Testis (tissue), 3 donors: Measurements from ENCODE around the gene SLC16A6. TPM values are rescaled to one million over a fixed set of nuclear protein-coding genes. Genes with fewer than 3 reads are reported as not detected.
A peak's percentile ranks its signal among the peaks of the same experiment; 100 is the strongest.

ENCODE experiments used
- DNase-seq: peaks from one replicate; pipeline ENCODE4 v3.0.0-alpha.2; 2019
- H3K27ac ChIP-seq, 2 donors: fragments of 200-600 bp; sonication (generic); one replicate each; pipeline ENCODE4 v1.5.1; 2019
- H3K27me3 ChIP-seq: fragments of 200-600 bp; sonication (generic); one replicate; pipeline ENCODE4 v1.5.1; 2019
- H3K36me3 ChIP-seq: fragments of 200-600 bp; sonication (generic); one replicate; pipeline ENCODE4 v1.5.1; 2017; ENCODE audit warnings: low read depth; ENCODE audit errors: missing control alignments
- H3K4me1 ChIP-seq: fragments of 200-600 bp; sonication (generic); one replicate; pipeline ENCODE4 v1.5.1; 2019
- H3K4me3 ChIP-seq, 2 donors: fragments of 200-600 bp; sonication (generic); one replicate each; pipeline ENCODE4 v1.5.1; 2017 to 2019
- H3K9me3 ChIP-seq: fragments of 200-600 bp; sonication (generic); one replicate; pipeline ENCODE4 v1.5.1; 2017
- POLR2A ChIP-seq: fragments of 450-650 bp; IDR thresholded peaks from one replicate; pipeline ENCODE4 v1.6.1; 2017; ENCODE audit warnings: antibody characterized with exemption, mild to moderate bottlenecking, moderate library complexity
- WGBS, 2 donors: methylation state at CpG; one replicate each; pipeline ENCODE4 v1.1.5; 2018; 5-methylcytosine and 5-hydroxymethylcytosine counted together
- intact Hi-C: fragments of 100-400 bp; cut with DNase I; formaldehyde crosslinking; loops from one replicate; pipeline ENCODE4 v1.15.1; 2023; ENCODE audit warnings: low total_unique reads
- polyA plus RNA-seq: library from polyadenylated mRNA; stranded (reverse); fragments of 350-450 nt; fragmentation: Illumina TruSeq; extraction: RNeasy Lipid Tissue Mini Kit (QIAGEN cat#74804); gene quantifications from one replicate; pipeline ENCODE4 v1.2.3, GENCODE V29; 2014; ENCODE audit warnings: low read depth, low replicate concordance; ENCODE audit not compliant: insufficient read depth
- total RNA-seq, 2 donors: library from RNA; depleted of rRNA; stranded (reverse); fragments of >200 nt; gene quantifications; one replicate each; pipeline ENCODE4 v1.2.3, GENCODE V29; 2016
- TF ChIP-seq, protein P1 (sequence below), 3 experiments: fragments of 450-650 bp in 2 of 3; fragments of 200-600 bp in 1 of 3; sonication (generic) in 1 of 3; IDR thresholded peaks; one replicate each; pipeline ENCODE4 v1.5.1; 2016 to 2019; ENCODE audit warnings: antibody characterized with exemption in 3 of 3, mild to moderate bottlenecking in 2 of 3, moderate library complexity in 1 of 3

Gene SLC16A6
- total and polyA plus RNA-seq, 3 donors from 2014 or later, result 1.5 to 2.2 (median 1.9) TPM

DNA sequence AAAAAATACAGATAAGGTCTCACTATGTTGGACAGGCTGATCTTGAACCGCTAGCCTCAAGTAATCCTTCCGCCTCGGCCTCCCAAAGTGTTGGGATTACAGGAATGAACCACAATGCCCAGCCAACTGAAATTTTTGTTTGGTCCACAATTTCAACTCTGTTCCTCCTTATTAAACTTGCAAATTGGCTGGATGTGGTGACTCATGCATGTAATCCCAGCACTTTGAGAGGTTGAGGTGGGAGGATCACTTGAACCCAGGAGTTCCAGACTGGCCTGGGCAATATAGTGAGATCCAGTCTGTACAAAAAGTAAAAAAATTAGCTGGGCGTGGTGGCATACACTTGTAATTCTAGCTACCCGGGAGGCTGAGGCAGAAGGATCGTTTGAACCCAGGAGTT lies 13.8 kb upstream of the SLC16A6 start:
- WGBS, 2 donors, result 89 to 95% methylated on average over 6 of the region's 6 CpGs
- H3K4me3 ChIP-seq, result no peak overlapping the region
- DNase-seq, result no peak
- H3K27me3 ChIP-seq, result no peaks in the 10 kb centered on the region
- peak overlapping the region in 1 of 2 donors; percentile 34 for H3K27ac ChIP-seq
- intact Hi-C loops, result no loop called here
- no peaks in the 10 kb centered on the region for H3K36me3 ChIP-seq
- no peaks in the 10 kb centered on the region for H3K9me3 ChIP-seq
- no peaks in the 10 kb centered on the region for H3K4me1 ChIP-seq
- TF ChIP-seq, protein P1, sequence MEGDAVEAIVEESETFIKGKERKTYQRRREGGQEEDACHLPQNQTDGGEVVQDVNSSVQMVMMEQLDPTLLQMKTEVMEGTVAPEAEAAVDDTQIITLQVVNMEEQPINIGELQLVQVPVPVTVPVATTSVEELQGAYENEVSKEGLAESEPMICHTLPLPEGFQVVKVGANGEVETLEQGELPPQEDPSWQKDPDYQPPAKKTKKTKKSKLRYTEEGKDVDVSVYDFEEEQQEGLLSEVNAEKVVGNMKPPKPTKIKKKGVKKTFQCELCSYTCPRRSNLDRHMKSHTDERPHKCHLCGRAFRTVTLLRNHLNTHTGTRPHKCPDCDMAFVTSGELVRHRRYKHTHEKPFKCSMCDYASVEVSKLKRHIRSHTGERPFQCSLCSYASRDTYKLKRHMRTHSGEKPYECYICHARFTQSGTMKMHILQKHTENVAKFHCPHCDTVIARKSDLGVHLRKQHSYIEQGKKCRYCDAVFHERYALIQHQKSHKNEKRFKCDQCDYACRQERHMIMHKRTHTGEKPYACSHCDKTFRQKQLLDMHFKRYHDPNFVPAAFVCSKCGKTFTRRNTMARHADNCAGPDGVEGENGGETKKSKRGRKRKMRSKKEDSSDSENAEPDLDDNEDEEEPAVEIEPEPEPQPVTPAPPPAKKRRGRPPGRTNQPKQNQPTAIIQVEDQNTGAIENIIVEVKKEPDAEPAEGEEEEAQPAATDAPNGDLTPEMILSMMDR (IDR thresholded peaks at IDR 0.05), result no peak
- no peak for TF ChIP-seq POLR2A

DNA sequence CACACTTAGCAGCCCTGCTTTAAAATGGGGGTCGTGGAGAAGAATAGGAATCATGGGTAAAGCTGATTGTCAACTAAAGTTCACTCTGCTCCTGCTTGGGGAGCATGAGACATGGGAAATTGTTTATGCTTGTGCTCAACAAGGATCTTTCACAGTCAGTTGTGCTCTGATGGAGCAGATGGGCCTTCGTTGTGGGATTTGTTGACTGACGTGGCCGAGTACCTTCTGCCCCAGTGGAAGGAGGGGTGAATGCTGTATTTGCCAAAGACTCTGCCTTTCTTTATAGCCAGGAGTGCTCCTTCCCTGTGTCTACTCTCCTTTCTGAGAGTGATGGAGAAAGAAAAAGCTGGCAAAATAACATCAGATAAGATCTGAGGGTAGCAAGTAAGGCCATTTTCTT lies 11.7 kb upstream of the SLC16A6 start:
- TF ChIP-seq POLR2A, result no peak
- TF ChIP-seq, protein P1 (IDR thresholded peaks at IDR 0.05), result no peak
- intact Hi-C loops, result no loop called here

DNA sequence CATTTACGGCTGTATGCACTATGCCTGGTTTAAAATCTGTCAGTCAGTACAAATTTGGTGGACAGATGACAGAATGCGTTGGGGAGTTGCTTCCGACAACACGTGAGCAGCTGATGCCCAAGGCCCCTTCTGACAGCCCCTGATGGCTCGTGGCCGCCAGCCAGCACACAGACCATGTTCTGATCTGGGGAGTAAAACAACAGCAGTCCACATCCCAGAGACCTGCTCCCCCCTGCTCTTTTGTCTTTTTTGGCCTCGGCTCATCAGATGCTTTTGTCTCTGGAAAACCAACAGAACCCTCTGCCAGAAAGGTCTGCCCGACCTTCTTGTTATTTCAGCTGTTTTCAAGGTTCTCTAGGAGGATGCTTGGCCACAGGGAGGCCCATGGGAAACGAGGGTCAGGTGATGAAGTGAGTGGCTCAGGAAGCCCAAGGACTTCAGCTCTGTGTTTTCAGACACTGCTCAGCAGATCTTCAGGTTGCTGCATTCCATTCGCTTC lies 11.2 kb upstream of the SLC16A6 start:
- no peaks in the 10 kb centered on the region for H3K9me3 ChIP-seq
- TF ChIP-seq POLR2A, result no peak
- TF ChIP-seq, protein P1 (IDR thresholded peaks at IDR 0.05), result no peak
- H3K36me3 ChIP-seq, result no peaks in the 10 kb centered on the region
- 37 to 55% methylated on average over 10 of the region's 10 CpGs for WGBS, 2 donors
- H3K4me3 ChIP-seq, result no peak overlapping the region
- peak overlapping the region in 1 of 2 donors; percentile 70 for H3K27ac ChIP-seq
- DNase-seq, result peak; percentile 80
- intact Hi-C loops, result no loop called here
- H3K27me3 ChIP-seq, result no peaks in the 10 kb centered on the region
- no peaks in the 10 kb centered on the region for H3K4me1 ChIP-seq

More for the DNA sequence above, 11.7 kb upstream of the SLC16A6 start:
- 34 to 52% methylated on average over 4 of the region's 4 CpGs for WGBS, 2 donors
- H3K9me3 ChIP-seq, result no peaks in the 10 kb centered on the region
- H3K27me3 ChIP-seq, result no peaks in the 10 kb centered on the region
- H3K27ac ChIP-seq, result peak overlapping the region in 1 of 2 donors; percentile 70
- H3K4me1 ChIP-seq, result no peaks in the 10 kb centered on the region
- H3K4me3 ChIP-seq, result no peak overlapping the region
- no peak for DNase-seq
- H3K36me3 ChIP-seq, result no peaks in the 10 kb centered on the region

DNA sequence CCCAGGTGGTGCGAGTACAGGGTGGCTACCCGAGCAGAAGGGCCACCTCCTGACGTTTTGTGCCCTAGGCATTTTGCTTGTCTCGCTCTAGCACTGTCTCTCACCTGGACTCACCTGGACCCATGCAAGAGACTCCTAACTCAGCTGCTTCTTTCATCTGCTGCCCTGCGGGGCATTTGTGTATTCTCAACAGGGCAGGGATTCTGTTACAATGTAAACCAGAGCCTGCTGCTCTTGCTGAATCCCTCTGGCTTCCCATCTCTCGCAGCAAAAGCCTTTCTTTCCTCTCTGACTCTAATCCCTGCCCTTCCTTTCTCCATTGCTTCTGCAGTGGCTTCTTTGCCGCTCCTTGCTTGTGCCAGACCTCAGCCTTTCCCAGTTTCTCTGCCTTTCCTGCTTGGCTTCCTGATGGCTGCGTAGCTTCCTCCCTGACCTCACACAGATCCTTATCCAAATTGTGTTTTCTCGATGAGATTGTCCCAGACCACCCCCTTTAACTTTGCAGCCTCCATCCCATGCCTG lies 10.6 kb upstream of the SLC16A6 start:
- no peak overlapping the region for H3K27ac ChIP-seq

More for the DNA sequence above, 10.6 kb upstream of the SLC16A6 start:
- H3K9me3 ChIP-seq, result no peaks in the 10 kb centered on the region
- WGBS, 2 donors, result 75 to 76% methylated on average over 9 of the region's 9 CpGs
- no peaks in the 10 kb centered on the region for H3K4me1 ChIP-seq
- no peaks in the 10 kb centered on the region for H3K36me3 ChIP-seq
- no peaks in the 10 kb centered on the region for H3K27me3 ChIP-seq
- intact Hi-C loops, result no loop called here
- TF ChIP-seq, protein P1 (IDR thresholded peaks at IDR 0.05), result no peak
- TF ChIP-seq POLR2A, result no peak
- no peak overlapping the region for H3K4me3 ChIP-seq
- no peak for DNase-seq
